ENCODE results near the gene KRTAP4-4. TPM values are rescaled to one million over a fixed set of nuclear protein-coding genes. Genes with fewer than 3 reads are reported as not detected.
"Not testable (repeated sequence)": the region's sequence is repeated elsewhere in the genome, so short reads cannot be mapped to it uniquely, and the experiment has no call there.

Gene KRTAP4-4
- total RNA-seq, 4 donors from 2014 or later: not detected

DNA sequence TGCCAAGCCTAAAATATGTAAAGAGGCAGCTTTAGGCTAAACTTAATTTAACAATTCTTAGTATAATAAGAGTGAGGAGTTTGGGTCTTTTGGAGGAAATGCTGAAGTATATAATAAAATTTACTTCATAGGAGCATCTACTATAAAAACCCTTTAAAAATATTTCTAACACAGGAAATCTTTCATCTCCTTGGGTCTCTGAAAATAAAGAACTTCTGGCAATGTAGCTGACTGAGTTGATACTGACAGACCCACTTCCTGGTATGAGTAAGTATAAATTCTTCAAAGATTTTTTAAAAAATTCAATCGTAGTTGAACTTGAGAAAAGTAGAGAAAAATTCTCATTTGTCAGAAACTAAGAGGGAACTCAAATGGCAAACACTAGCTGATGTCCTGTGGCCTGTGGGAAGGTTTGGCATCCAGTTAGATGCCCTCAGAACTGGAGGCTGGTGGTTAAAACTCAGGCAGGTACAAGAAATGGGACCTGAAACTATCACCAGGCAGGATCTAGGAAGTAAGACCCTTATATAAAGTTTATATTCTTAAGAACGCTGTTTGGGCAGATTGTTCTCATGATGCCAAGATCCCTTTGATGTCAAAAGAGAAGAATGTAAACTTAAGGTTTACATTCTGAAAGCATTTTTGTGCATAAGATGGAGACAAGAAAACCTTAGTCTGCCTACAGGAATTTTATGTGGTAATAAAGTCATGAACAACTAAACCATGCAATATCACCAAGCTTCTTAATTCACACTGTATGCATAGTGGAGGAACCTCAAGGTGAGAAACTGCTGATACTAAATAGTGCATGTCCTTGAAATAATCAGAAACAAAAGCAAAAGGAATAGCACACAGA lies 26.4 kb downstream of the KRTAP4-4 start:
- Histone ChIP-seq H3K36me3 (no peaks in the 10 kb centered on the region), H3K4me1 (no peaks in the 10 kb centered on the region), H3K27ac (no peak overlapping the region), H3K9me3 (no peaks in the 10 kb centered on the region), H3K4me3 (no peak overlapping the region), H3K27me3 (no peaks in the 10 kb centered on the region)
- WGBS, 2 donors: 70% methylated on average over 2 of the region's 2 CpGs
- no peak for DNase-seq (ENCODE audit: low spot score in 2 of 2)
- TF ChIP-seq POLR2A (IDR thresholded peaks at IDR 0.05): no peak
- no peak for TF ChIP-seq EP300 (IDR thresholded peaks at IDR 0.05)
- TF ChIP-seq, protein P1, sequence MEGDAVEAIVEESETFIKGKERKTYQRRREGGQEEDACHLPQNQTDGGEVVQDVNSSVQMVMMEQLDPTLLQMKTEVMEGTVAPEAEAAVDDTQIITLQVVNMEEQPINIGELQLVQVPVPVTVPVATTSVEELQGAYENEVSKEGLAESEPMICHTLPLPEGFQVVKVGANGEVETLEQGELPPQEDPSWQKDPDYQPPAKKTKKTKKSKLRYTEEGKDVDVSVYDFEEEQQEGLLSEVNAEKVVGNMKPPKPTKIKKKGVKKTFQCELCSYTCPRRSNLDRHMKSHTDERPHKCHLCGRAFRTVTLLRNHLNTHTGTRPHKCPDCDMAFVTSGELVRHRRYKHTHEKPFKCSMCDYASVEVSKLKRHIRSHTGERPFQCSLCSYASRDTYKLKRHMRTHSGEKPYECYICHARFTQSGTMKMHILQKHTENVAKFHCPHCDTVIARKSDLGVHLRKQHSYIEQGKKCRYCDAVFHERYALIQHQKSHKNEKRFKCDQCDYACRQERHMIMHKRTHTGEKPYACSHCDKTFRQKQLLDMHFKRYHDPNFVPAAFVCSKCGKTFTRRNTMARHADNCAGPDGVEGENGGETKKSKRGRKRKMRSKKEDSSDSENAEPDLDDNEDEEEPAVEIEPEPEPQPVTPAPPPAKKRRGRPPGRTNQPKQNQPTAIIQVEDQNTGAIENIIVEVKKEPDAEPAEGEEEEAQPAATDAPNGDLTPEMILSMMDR (IDR thresholded peaks at IDR 0.05): no peak

DNA sequence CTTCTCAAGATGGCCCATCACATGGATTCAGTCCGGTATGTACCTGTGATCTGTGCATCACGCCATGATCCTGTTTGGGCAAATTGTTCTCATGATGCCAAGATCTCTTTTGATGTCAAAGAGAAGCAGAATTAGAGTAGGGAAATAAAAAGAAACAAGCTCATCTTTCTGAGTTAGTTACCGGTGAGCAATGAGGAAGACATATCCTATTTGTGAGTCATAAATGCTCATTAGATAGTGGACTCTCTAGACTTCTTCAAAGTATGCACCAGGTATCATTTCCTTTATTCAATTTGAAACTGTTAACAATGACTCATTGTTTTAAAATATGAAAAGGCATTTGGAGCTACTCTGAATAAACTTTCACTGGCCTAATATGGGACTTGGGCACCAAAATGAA lies 28.6 kb downstream of the KRTAP4-4 start:
- TF ChIP-seq, protein P1 (IDR thresholded peaks at IDR 0.05): no peak
- TF ChIP-seq EP300 (IDR thresholded peaks at IDR 0.05) (no peak), POLR2A (IDR thresholded peaks at IDR 0.05) (no peak)
- 84 to 85% methylated on average over 3 of the region's 3 CpGs for WGBS, 2 donors
- H3K27me3 ChIP-seq: no peaks in the 10 kb centered on the region
- H3K4me1 ChIP-seq: no peaks in the 10 kb centered on the region
- no peak for DNase-seq (ENCODE audit: low spot score in 2 of 2)
- H3K27ac ChIP-seq: no peak overlapping the region
- no peaks in the 10 kb centered on the region for H3K9me3 ChIP-seq
- H3K36me3 ChIP-seq: no peaks in the 10 kb centered on the region
- H3K4me3 ChIP-seq: no peak overlapping the region

DNA sequence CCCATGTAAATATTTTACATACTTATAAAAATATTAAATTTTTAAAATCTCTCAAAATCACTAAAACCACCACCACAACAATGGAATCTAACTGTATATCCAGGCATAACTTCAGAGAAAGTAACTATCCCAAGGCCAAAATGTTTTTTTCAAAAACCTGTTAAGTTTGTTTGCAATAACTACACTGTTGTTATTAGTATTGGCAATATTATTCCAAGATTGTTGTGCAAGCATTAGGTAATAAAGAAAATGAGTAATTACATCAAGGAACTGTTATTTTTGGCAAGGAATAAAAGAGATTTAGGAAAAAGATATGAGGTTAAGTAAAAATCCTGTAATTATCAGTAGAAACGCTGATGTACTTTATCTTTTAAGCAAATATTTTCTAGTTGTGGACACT lies 33.2 kb downstream of the KRTAP4-4 start:
- Histone ChIP-seq H3K4me3 (no peak overlapping the region), H3K4me1 (no peaks in the 10 kb centered on the region), H3K27ac (no peak overlapping the region), H3K9me3 (no peaks in the 10 kb centered on the region), H3K27me3 (peaks cover 0 to 4% of the 10 kb centered on the region in 2 donors), H3K36me3 (no peaks in the 10 kb centered on the region)
- 60 to 64% methylated on average over 1 of the region's 1 CpG for WGBS, 2 donors
- TF ChIP-seq EP300 (IDR thresholded peaks at IDR 0.05): no peak
- TF ChIP-seq, protein P1 (IDR thresholded peaks at IDR 0.05): no peak
- no peak for TF ChIP-seq POLR2A (IDR thresholded peaks at IDR 0.05)
- no peak for DNase-seq (ENCODE audit: low spot score in 2 of 2)

DNA sequence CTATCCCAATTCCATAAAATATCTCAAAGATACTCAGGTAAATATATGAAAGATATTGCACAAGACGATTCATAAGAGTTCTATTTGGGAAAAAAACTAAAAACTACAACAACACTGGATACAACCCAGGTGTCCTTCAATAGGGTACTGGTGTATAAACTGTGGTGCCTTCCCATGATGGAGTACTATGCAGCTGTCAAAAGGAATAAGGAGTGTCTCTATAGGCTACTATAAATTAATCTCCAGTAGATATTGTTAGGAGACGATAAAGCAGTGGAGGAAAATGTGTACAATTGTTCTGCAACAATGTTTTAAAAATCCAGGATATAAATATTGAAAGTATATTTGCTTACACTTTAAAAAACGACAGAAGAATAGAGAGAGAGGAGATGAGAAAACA lies 34.1 kb downstream of the KRTAP4-4 start:
- no peak for DNase-seq (ENCODE audit: low spot score in 2 of 2)
- WGBS, 2 donors: 83 to 91% methylated on average over 3 of the region's 3 CpGs
- Histone ChIP-seq H3K36me3 (no peaks in the 10 kb centered on the region), H3K27me3 (peaks cover 0 to 4% of the 10 kb centered on the region in 2 donors), H3K27ac (no peak overlapping the region), H3K9me3 (no peaks in the 10 kb centered on the region), H3K4me1 (no peaks in the 10 kb centered on the region), H3K4me3 (no peak overlapping the region)
- TF ChIP-seq EP300 (IDR thresholded peaks at IDR 0.05) (no peak), POLR2A (IDR thresholded peaks at IDR 0.05) (no peak)
- TF ChIP-seq, protein P1 (IDR thresholded peaks at IDR 0.05): no peak

DNA sequence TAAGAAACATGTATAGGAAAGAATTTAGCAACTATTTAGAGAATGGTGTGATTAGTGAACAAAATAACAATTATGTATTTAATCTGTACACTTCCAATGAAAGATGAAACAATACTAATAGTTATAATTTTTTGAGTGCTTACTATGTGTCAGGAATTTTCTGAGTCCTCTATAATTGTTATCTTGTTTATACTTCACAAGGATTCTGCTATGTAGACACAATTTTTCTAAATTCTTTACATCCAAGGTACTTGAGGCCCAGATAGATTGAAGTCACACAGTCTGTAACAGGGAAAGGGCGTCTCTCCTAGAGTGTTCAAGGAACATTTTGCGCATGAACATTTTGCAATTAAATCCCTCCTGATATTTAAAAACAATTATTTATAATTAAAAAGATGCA lies 35.5 kb downstream of the KRTAP4-4 start:
- H3K4me1 ChIP-seq: no peaks in the 10 kb centered on the region
- peaks cover 0 to 4% of the 10 kb centered on the region in 2 donors for H3K27me3 ChIP-seq
- WGBS, 2 donors: 96 to 97% methylated on average over 2 of the region's 2 CpGs
- H3K36me3 ChIP-seq: no peaks in the 10 kb centered on the region
- no peak overlapping the region for H3K27ac ChIP-seq
- no peaks in the 10 kb centered on the region for H3K9me3 ChIP-seq
- TF ChIP-seq POLR2A (IDR thresholded peaks at IDR 0.05) (no peak), EP300 (IDR thresholded peaks at IDR 0.05) (no peak)
- TF ChIP-seq, protein P1 (IDR thresholded peaks at IDR 0.05): no peak
- no peak overlapping the region for H3K4me3 ChIP-seq
- DNase-seq (ENCODE audit: low spot score in 2 of 2): no peak

DNA sequence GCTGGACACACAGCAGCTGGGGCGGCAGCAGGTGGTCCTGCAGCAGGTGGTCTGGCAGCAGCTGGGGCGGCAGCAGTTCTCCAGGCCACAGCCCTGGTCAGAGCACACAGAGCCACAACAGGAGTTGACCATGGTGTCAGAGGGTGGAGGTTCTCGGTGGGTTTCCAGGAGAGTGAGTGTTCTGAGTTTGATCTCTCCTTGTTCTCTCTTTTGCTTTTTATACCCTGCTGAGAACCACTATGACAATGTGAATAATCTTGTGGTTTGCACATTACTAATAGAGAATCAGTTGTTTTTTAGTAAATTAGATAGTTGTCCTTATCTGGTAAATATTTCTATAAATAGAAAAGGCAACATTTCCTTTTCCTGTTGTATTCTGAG lies 36.6 kb downstream of the KRTAP4-4 start, which contains the start of gene KRTAP4-12:
Gene KRTAP4-12, minus strand, starts transcription at position 192 of the 381 bp plus-strand sequence. Its CDS starts 60 bp downstream, at position 132.
- not testable (repeated sequence) for DNase-seq (ENCODE audit: low spot score in 2 of 2); H3K27ac ChIP-seq; H3K9me3 ChIP-seq; H3K4me3 ChIP-seq; H3K4me1 ChIP-seq; H3K27me3 ChIP-seq; H3K36me3 ChIP-seq
- 77 to 78% methylated on average over 3 of the region's 3 CpGs for WGBS, 2 donors

DNA sequence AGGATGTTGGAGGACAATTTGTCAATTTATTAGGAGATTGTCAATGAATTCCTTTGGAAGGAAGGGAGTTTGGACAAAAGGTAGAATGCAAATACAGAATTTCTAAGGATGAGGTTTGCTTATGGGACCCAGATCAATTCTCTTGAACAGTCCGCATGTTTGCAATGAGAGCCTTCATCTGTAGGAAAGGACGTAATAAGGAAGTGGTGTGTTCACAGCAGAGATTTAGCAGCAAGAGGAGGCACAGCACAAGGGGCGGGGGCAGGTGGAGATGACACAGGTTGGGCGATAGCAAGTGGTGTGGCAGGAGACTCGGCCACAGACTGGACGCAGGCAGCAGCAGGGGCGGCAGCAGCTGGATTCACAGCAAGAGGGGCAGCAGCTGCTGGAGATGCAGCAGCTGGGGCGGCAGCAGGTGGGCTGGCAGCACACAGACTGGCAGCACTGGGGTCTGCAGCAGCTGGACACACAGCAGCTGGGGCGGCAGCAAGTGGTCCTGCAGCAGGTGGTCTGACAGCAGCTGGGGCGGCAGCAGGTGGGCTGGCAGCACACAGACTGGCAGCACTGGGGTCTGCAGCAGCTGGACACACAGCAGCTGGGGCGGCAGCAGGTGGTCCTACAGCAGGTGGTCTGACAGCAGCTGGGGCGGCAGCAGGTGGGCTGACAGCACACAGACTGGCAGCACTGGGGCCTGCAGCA lies 37.1 kb downstream of the KRTAP4-4 start:
- not testable (repeated sequence) for H3K36me3 ChIP-seq; H3K27ac ChIP-seq; H3K9me3 ChIP-seq; H3K4me1 ChIP-seq; DNase-seq (ENCODE audit: low spot score in 2 of 2); H3K4me3 ChIP-seq; H3K27me3 ChIP-seq
- 88 to 93% methylated on average over 10 to 11 of the region's 12 CpGs for WGBS, 2 donors
